HepG2 (cell line): ENCODE measurements around the gene DLG2. TPM values are rescaled to one million over a fixed set of nuclear protein-coding genes. Genes with fewer than 3 reads are reported as not detected.

ENCODE experiments used
- AGO1 ChIP-seq: fragments of 200-400 bp; formaldehyde crosslinking; IDR thresholded peaks from 2 replicates; pipeline ENCODE4 v1.6.1; 2017; ENCODE audit warnings: mild to moderate bottlenecking, low read depth, low read length, moderate library complexity; ENCODE audit not compliant: poor library complexity, severe bottlenecking
- ATF7-NPFF ChIP-seq: sonication (generic); formaldehyde crosslinking; IDR thresholded peaks from 2 replicates; pipeline ENCODE4 v1.8.1; 2023; ENCODE audit warnings: mild to moderate bottlenecking, low read depth, missing genetic modification reagents, moderate library complexity
- CHD4 ChIP-seq: fragments of 200-600 bp; sonication (generic); IDR thresholded peaks from 2 replicates; pipeline ENCODE4 v1.7.0; 2017; ENCODE audit warnings: mild to moderate bottlenecking, low read length, borderline replicate concordance
- FLYWCH1 ChIP-seq: sonication (generic); formaldehyde crosslinking; IDR thresholded peaks from 2 replicates; pipeline ENCODE4 v1.8.1; 2023; ENCODE audit warnings: mild to moderate bottlenecking, missing genetic modification reagents
- KAT2B ChIP-seq: fragments of 150-350 bp; IDR thresholded peaks from 2 replicates; pipeline ENCODE4 v1.6.1; 2014; ENCODE audit warnings: low read depth, low read length, borderline replicate concordance
- MYC ChIP-seq: sonication (generic); formaldehyde crosslinking; IDR thresholded peaks from 2 replicates; pipeline ENCODE4 v1.9.0; 2021; ENCODE audit warnings: missing genetic modification reagents, borderline replicate concordance
- NCOA2 ChIP-seq: sonication (generic); formaldehyde crosslinking; IDR thresholded peaks from 2 replicates; pipeline ENCODE4 v1.8.0; 2022; ENCODE audit warnings: inconsistent platforms
- NFYC ChIP-seq: IDR thresholded peaks from 2 replicates; pipeline ENCODE4 v1.6.1; 2016; ENCODE audit warnings: missing genetic modification reagents, missing compliant biosample characterization
- SMARCC2 ChIP-seq: fragments of 450-650 bp; IDR thresholded peaks from 2 replicates; pipeline ENCODE4 v1.6.1; 2017; ENCODE audit warnings: antibody characterized with exemption, mild to moderate bottlenecking
- TAF15 ChIP-seq: fragments of 200-400 bp; formaldehyde crosslinking; IDR thresholded peaks from one replicate; pipeline ENCODE4 v1.6.1; 2018; ENCODE audit warnings: mild to moderate bottlenecking, low read depth, low read length; ENCODE audit not compliant: poor library complexity, severe bottlenecking
- TP53 ChIP-seq: sonication (generic); formaldehyde crosslinking; conservative IDR thresholded peaks from 2 replicates; pipeline ENCODE4 v1.4.0; 2020; ENCODE audit warnings: missing genetic modification reagents
- ZNF136 ChIP-seq: sonication (generic); formaldehyde crosslinking; IDR thresholded peaks from 2 replicates; pipeline ENCODE4 v1.8.1; 2022; ENCODE audit warnings: low read depth, mild to moderate bottlenecking, moderate library complexity, missing genetic modification reagents
- polyA plus RNA-seq, 8 experiments: library from polyadenylated mRNA; depleted of rRNA in 3 of 8; stranded (reverse) in 7 of 8; unstranded in 1 of 8; fragments of >200 nt; fragmentation: Illumina TruSeq in 4 of 8; extraction: Trizol in 4 of 8; gene quantifications; 2 replicates each; pipeline versions ENCODE4 v1.2.1 to v1.2.3, GENCODE V29; 2011 to 2016; ENCODE audit warnings: low read depth in 4 of 8, missing spikeins in 1 of 8, mixed read lengths in 1 of 8; ENCODE audit not compliant: insufficient read depth in 1 of 8
- total RNA-seq, 5 experiments: library from RNA; depleted of rRNA; stranded (reverse); fragments of >200 nt; fragmentation: Illumina TruSeq; extraction: Trizol; gene quantifications; 2 replicates each; pipeline ENCODE4 v1.2.3, GENCODE V29; 2016; ENCODE audit warnings: low read depth in 1 of 5
- TF ChIP-seq, protein P1 (sequence below): sonication (generic); formaldehyde crosslinking; IDR thresholded peaks from 2 replicates; pipeline ENCODE4 v1.5.1; 2020; ENCODE audit warnings: mild to moderate bottlenecking, missing genetic modification reagents, moderate library complexity
- TF ChIP-seq, protein P2 (sequence below): sonication (generic); formaldehyde crosslinking; conservative IDR thresholded peaks from 2 replicates; pipeline ENCODE4 v1.8.0; 2022; ENCODE audit warnings: missing genetic modification reagents
- TF ChIP-seq, protein P3 (sequence below): sonication (generic); formaldehyde crosslinking; IDR thresholded peaks from 2 replicates; pipeline ENCODE4 v1.5.1; 2020; ENCODE audit warnings: missing genetic modification reagents, mild to moderate bottlenecking, borderline replicate concordance
- TF ChIP-seq, protein P4 (sequence below): sonication (generic); formaldehyde crosslinking; IDR thresholded peaks from 2 replicates; pipeline ENCODE4 v1.5.1; 2020; ENCODE audit warnings: missing genetic modification reagents, mild to moderate bottlenecking, borderline replicate concordance

Gene DLG2
- total and polyA plus RNA-seq, 2 of the 13 experiments (the other 11 are each of a cell fraction or from before 2014, with no cell fraction given) = 0.46 to 1.0 TPM

DNA sequence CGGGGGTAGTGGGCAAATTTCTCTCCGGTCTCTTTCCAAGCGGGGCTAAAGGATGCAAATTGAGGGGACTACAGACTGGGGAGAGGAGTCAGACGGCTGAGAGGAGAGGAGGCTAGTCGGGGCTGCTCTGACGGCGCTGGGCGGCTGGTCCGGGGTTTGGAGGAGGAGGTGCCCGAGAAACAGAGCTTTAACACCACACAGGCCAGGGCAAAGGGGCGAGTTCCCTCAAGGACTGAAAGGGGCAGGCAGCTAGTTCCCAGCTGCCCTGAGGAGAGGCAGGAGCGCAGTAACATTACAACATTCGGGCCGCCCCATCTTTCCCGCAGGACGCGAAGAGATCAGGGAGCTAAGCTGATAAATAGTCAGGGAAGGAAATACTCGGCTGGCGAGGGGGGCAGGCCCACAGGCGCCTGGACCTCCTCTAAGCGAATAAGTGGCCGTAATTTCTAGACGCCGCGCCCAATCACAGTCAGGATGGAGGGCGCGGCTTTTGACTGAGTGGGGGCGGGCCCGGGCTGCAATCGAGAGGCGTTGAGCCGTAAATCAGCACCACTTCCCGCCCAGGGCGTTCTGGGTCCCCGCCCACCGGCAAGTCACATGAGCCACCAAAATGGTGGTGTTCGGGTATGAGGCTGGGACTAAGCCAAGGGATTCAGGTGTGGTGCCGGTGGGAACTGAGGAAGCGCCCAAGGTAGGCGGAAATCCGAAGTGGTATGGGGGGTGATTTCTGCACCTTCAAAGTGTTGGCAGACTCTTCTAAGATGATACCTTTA is 1.0 kb upstream of the DLG2 start, which contains the start of gene TMEM126B (continued):
- TF ChIP-seq, protein P1, sequence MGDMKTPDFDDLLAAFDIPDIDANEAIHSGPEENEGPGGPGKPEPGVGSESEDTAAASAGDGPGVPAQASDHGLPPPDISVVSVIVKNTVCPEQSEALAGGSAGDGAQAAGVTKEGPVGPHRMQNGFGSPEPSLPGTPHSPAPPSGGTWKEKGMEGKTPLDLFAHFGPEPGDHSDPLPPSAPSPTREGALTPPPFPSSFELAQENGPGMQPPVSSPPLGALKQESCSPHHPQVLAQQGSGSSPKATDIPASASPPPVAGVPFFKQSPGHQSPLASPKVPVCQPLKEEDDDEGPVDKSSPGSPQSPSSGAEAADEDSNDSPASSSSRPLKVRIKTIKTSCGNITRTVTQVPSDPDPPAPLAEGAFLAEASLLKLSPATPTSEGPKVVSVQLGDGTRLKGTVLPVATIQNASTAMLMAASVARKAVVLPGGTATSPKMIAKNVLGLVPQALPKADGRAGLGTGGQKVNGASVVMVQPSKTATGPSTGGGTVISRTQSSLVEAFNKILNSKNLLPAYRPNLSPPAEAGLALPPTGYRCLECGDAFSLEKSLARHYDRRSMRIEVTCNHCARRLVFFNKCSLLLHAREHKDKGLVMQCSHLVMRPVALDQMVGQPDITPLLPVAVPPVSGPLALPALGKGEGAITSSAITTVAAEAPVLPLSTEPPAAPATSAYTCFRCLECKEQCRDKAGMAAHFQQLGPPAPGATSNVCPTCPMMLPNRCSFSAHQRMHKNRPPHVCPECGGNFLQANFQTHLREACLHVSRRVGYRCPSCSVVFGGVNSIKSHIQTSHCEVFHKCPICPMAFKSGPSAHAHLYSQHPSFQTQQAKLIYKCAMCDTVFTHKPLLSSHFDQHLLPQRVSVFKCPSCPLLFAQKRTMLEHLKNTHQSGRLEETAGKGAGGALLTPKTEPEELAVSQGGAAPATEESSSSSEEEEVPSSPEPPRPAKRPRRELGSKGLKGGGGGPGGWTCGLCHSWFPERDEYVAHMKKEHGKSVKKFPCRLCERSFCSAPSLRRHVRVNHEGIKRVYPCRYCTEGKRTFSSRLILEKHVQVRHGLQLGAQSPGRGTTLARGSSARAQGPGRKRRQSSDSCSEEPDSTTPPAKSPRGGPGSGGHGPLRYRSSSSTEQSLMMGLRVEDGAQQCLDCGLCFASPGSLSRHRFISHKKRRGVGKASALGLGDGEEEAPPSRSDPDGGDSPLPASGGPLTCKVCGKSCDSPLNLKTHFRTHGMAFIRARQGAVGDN = peak; percentile 77
- TF ChIP-seq KAT2B (no peak), CHD4 (no peak), NFYC (peak; percentile 79), ATF7-NPFF (no peak), FLYWCH1 (CRISPR knock-in tag) (no peak), SMARCC2 (no peak), AGO1 (no peak), TP53 (CRISPR knock-in tag) (no peak; the same call in 1 of the 2 replicates), ZNF136 (no peak), MYC (CRISPR knock-in tag) (peak; percentile 44; the same call in 1 of the 2 replicates), NCOA2 (CRISPR knock-in tag) (peak; percentile 38; the same call in 1 of the 2 replicates), TAF15 (no peak)
- TF ChIP-seq, protein P2, sequence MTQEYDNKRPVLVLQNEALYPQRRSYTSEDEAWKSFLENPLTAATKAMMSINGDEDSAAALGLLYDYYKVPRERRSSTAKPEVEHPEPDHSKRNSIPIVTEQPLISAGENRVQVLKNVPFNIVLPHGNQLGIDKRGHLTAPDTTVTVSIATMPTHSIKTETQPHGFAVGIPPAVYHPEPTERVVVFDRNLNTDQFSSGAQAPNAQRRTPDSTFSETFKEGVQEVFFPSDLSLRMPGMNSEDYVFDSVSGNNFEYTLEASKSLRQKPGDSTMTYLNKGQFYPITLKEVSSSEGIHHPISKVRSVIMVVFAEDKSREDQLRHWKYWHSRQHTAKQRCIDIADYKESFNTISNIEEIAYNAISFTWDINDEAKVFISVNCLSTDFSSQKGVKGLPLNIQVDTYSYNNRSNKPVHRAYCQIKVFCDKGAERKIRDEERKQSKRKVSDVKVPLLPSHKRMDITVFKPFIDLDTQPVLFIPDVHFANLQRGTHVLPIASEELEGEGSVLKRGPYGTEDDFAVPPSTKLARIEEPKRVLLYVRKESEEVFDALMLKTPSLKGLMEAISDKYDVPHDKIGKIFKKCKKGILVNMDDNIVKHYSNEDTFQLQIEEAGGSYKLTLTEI (CRISPR knock-in tag) = no peak
- TF ChIP-seq, protein P3, sequence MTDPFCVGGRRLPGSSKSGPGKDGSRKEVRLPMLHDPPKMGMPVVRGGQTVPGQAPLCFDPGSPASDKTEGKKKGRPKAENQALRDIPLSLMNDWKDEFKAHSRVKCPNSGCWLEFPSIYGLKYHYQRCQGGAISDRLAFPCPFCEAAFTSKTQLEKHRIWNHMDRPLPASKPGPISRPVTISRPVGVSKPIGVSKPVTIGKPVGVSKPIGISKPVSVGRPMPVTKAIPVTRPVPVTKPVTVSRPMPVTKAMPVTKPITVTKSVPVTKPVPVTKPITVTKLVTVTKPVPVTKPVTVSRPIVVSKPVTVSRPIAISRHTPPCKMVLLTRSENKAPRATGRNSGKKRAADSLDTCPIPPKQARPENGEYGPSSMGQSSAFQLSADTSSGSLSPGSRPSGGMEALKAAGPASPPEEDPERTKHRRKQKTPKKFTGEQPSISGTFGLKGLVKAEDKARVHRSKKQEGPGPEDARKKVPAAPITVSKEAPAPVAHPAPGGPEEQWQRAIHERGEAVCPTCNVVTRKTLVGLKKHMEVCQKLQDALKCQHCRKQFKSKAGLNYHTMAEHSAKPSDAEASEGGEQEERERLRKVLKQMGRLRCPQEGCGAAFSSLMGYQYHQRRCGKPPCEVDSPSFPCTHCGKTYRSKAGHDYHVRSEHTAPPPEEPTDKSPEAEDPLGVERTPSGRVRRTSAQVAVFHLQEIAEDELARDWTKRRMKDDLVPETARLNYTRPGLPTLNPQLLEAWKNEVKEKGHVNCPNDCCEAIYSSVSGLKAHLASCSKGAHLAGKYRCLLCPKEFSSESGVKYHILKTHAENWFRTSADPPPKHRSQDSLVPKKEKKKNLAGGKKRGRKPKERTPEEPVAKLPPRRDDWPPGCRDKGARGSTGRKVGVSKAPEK (CRISPR knock-in tag) = no peak
- TF ChIP-seq, protein P4, sequence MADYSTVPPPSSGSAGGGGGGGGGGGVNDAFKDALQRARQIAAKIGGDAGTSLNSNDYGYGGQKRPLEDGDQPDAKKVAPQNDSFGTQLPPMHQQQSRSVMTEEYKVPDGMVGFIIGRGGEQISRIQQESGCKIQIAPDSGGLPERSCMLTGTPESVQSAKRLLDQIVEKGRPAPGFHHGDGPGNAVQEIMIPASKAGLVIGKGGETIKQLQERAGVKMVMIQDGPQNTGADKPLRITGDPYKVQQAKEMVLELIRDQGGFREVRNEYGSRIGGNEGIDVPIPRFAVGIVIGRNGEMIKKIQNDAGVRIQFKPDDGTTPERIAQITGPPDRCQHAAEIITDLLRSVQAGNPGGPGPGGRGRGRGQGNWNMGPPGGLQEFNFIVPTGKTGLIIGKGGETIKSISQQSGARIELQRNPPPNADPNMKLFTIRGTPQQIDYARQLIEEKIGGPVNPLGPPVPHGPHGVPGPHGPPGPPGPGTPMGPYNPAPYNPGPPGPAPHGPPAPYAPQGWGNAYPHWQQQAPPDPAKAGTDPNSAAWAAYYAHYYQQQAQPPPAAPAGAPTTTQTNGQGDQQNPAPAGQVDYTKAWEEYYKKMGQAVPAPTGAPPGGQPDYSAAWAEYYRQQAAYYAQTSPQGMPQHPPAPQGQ (CRISPR knock-in tag) = no peak
